Measurements from ENCODE around the gene CLASRP. TPM values are rescaled to one million over a fixed set of nuclear protein-coding genes. Genes with fewer than 3 reads are reported as not detected.

CLASRP gene
- polyA plus RNA-seq, 3 donors, result 2.2 to 152 (median 4.1) TPM

GRCh38 chr19:45008552-45008951 lies 30.3 kb upstream of the CLASRP start:
- no peak for TF ChIP-seq CTCF (IDR thresholded peaks at IDR 0.05)
- no peak overlapping the region for H3K9ac ChIP-seq (ENCODE audit: insufficient read depth, low read length, poor library complexity, severe bottlenecking)
- H3K4me1 ChIP-seq (ENCODE audit: control insufficient read depth in 1 of 2, insufficient read depth in 2 of 2, low read length in 2 of 2), result peaks cover 0 to 7% of the 10 kb centered on the region in 2 donors
- DNase-seq, result no peak
- Mint-ChIP-seq H3K27me3 (ENCODE audit: low read depth in 3 of 3) (no peaks in the 10 kb centered on the region), H3K4me1 (peaks cover 10% of the 10 kb centered on the region), H3K4me3 (no peak overlapping the region), H3K9me3 (peaks cover 0 to 3% (median 0%) of the 10 kb centered on the region in 7 donors), H3K36me3 (peaks cover 47 to 72% of the 10 kb centered on the region in 2 donors), H3K27ac (peak overlapping the region in 1 of 7 donors; percentile 68)
- no peak overlapping the region for H3K4me3 ChIP-seq (replicated peaks in 1 of 3; ENCODE audit: low read depth in 2 of 3, low read length in 3 of 3)
- H4K20me1 ChIP-seq (ENCODE audit: insufficient read depth, low read length), result peaks cover 57% of the 10 kb centered on the region
- WGBS (ENCODE audit: insufficient coverage), result no CpG with 5 or more reads among the region's 10 CpGs
- no peak overlapping the region for H3K4me2 ChIP-seq (replicated peaks; ENCODE audit: extremely low read depth, low read length, poor library complexity, severe bottlenecking)
- H3K9me3 ChIP-seq (replicated peaks in 1 of 2; ENCODE audit: control insufficient read depth in 1 of 2, insufficient read depth in 1 of 2, low read length in 2 of 2), result no peaks in the 10 kb centered on the region
- H3K27ac ChIP-seq (ENCODE audit: low read depth in 1 of 2, low read length in 2 of 2), result no peak overlapping the region
- H3K27me3 ChIP-seq (ENCODE audit: control insufficient read depth in 2 of 2, insufficient read depth in 2 of 2, low read length in 2 of 2), result no peaks in the 10 kb centered on the region
- H3K36me3 ChIP-seq (replicated peaks in 1 of 2; ENCODE audit: control insufficient read depth in 1 of 2, insufficient read depth in 2 of 2, low read length in 2 of 2), result peaks cover 31 to 68% of the 10 kb centered on the region in 2 donors
- intact Hi-C loops (cut with micrococcal nuclease), result no loop called here
- H3K79me2 ChIP-seq (ENCODE audit: insufficient read depth, low read length), result no peaks in the 10 kb centered on the region
- H2AFZ ChIP-seq (ENCODE audit: insufficient read depth, low read depth, low read length, poor library complexity, severe bottlenecking), result no peak overlapping the region

GRCh38 chr19:45009625-45010255 lies 29.1 kb upstream of the CLASRP start:
- H3K27ac Mint-ChIP-seq, result peak overlapping the region in 1 of 7 donors; percentile 14
- no peaks in the 10 kb centered on the region for H3K79me2 ChIP-seq (ENCODE audit: insufficient read depth, low read length)
- peaks cover 10% of the 10 kb centered on the region for H3K4me1 Mint-ChIP-seq
- no peak for TF ChIP-seq CTCF (IDR thresholded peaks at IDR 0.05)
- H3K27ac ChIP-seq (ENCODE audit: low read depth in 1 of 2, low read length in 2 of 2), result no peak overlapping the region
- no peak overlapping the region for H2AFZ ChIP-seq (ENCODE audit: insufficient read depth, low read depth, low read length, poor library complexity, severe bottlenecking)
- no peaks in the 10 kb centered on the region for H3K27me3 ChIP-seq (ENCODE audit: control insufficient read depth in 2 of 2, insufficient read depth in 2 of 2, low read length in 2 of 2)
- H3K36me3 ChIP-seq (replicated peaks in 1 of 2; ENCODE audit: control insufficient read depth in 1 of 2, insufficient read depth in 2 of 2, low read length in 2 of 2), result peaks cover 34 to 74% of the 10 kb centered on the region in 2 donors
- intact Hi-C loops (cut with micrococcal nuclease), result no loop called here
- DNase-seq, result no peak
- H3K4me2 ChIP-seq (replicated peaks; ENCODE audit: extremely low read depth, low read length, poor library complexity, severe bottlenecking), result no peak overlapping the region
- H3K4me3 ChIP-seq (replicated peaks in 1 of 3; ENCODE audit: low read depth in 2 of 3, low read length in 3 of 3), result no peak overlapping the region
- peaks cover 0 to 3% (median 0%) of the 10 kb centered on the region in 7 donors for H3K9me3 Mint-ChIP-seq
- H3K4me1 ChIP-seq (ENCODE audit: control insufficient read depth in 1 of 2, insufficient read depth in 2 of 2, low read length in 2 of 2), result peaks cover 0 to 7% of the 10 kb centered on the region in 2 donors
- H4K20me1 ChIP-seq (ENCODE audit: insufficient read depth, low read length), result peaks cover 58% of the 10 kb centered on the region
- 100% methylated on average over 3 of the region's 9 CpGs for WGBS (ENCODE audit: insufficient coverage)
- no peak overlapping the region for H3K4me3 Mint-ChIP-seq
- H3K36me3 Mint-ChIP-seq, result peaks cover 50 to 72% of the 10 kb centered on the region in 2 donors
- H3K9ac ChIP-seq (ENCODE audit: insufficient read depth, low read length, poor library complexity, severe bottlenecking), result no peak overlapping the region
- no peaks in the 10 kb centered on the region for H3K27me3 Mint-ChIP-seq (ENCODE audit: low read depth in 3 of 3)
- H3K9me3 ChIP-seq (replicated peaks in 1 of 2; ENCODE audit: control insufficient read depth in 1 of 2, insufficient read depth in 1 of 2, low read length in 2 of 2), result no peaks in the 10 kb centered on the region

Data from CD14-positive monocyte (primary cell).